NCI-H2196 (cell line): ENCODE results near the gene GNAQ.
"Not testable (repeated sequence)": the region's sequence is repeated elsewhere in the genome, so short reads cannot be mapped to it uniquely, and the experiment has no call there.

Experiments used
- DNase-seq: peaks from one replicate; lab custom pipeline; 2025; ENCODE audit not compliant: unreplicated experiment; lab: John Stamatoyannopoulos, UW

GNAQ gene

GRCh38 chr9:77748214-77748772 lies 283.3 kb downstream of the GNAQ start:
- no peak for DNase-seq

DNA sequence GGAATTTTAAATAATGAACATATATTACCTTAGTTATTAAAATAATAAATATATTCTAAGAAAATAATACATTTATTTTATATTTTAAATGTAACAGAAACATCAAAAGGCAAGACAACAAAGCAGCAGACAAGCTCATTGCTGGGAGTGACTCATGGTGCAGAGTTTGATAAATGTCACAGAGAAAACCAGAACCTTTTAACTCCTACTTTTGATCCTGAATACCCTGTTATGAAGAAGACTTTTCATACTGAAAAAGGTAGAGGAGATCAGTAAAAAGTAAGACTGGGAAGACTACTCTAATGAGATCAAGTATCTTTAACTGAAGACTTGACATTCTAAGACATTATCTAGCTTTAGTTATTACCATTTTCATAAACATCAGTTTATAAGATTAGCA lies 284.4 kb downstream of the GNAQ start:
- no peak for DNase-seq

DNA sequence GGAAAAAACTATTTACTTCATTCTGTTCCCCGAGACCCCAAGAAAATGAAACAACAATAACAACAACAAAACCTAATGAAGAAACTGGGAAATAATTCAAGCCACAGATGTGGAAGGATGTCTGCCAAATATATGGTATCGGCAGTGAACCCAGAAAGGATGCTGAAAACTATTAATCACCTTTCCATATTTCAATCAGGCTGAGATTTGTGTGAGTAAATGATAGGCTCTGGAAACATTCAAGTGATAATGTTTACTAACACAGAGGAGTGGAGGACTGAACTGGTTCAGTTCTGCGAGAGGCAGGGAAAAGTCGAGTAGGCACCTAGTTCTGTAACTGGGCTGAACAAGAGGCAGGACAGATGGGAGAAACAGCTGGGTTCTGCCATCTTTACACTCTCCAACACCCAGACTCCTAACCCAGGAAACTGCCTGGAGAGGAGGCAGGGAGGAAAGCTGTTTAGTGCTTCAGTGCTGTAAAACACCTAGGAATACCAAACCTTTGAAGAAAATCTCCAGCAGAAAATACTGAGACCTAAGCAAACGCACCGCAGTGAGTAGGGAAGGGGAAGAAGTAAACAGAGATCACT lies 286.7 kb downstream of the GNAQ start:
- DNase-seq, result no peak

DNA sequence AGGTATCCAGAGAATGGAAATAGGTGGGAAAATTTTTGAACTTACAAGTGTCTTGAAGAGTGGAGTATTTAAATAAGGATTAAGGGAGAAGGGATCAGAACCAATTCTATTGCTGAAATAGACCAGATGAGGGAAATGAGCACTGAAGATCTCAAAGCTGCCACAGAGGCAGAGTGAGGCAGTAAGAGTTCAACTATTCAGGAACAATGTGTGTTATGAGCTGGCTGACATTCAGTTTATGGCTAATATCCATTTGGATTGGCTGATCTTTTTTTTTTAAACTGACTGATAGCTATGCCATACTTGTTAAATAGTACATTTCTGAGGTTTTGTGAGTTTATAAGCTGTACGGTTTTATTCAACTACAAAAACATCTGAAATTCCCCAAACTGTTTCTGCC lies 288.2 kb downstream of the GNAQ start:
- no peak for DNase-seq

DNA sequence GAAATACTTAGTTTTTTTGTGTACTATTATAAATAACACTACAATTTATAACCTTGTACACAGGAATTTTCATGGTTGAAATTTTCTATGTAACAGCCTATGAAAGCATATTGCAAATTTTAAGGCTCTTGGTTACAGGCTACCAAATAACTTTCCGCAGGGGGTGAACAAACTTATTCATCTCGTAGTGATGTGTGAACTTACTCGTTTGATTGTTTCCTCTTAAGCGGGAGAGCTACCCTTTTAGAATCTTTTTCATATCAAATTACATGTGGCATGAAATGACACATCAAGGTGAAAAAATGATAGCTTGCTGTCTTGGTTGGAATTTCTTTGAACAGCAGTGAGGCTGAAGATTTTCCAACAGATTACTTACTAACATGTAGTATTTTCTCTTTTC lies 292.7 kb downstream of the GNAQ start:
- DNase-seq, result no peak

DNA sequence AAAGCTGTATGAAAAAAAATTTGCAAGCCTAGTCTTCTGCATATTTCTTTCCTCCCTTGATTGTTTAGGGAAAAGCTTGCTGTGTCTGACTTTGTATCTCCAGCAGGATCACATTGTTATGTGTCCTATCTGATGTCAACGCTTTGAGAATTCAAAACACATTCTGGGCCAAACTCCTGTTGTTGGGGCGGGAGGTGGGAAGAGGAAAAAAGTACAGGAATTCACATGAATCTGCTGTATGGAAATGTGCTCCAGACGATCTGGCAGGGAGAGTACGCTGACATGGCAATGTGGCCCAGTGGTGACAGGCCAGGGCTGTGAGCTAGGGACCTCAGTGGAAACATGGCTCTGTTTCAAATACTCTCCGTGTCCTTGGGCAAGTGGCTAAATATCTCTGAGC lies 296.1 kb downstream of the GNAQ start:
- DNase-seq, result no peak

DNA sequence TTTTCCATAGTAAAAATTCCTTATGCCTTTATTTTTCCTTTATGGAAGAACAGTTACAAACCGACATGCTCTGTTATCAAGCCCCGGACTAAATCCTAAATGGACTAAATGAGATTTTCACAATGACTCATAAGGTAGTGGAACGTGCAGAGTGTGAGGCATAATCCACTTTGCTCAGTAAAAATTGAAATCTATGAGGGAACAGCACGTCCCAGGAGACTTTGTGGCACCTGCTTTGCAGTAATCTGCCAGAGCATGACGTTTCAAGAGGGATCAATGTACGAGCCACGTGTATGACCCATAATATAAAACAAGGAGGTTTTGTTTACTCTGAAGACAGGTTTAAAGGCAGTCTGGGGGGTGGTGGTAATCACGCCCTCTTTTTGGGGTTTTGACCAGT lies 299.7 kb downstream of the GNAQ start:
- DNase-seq, result peak; percentile 78

GRCh38 chr9:77731008-77731698 lies 300.5 kb downstream of the GNAQ start:
- peak; percentile 30 for DNase-seq

DNA sequence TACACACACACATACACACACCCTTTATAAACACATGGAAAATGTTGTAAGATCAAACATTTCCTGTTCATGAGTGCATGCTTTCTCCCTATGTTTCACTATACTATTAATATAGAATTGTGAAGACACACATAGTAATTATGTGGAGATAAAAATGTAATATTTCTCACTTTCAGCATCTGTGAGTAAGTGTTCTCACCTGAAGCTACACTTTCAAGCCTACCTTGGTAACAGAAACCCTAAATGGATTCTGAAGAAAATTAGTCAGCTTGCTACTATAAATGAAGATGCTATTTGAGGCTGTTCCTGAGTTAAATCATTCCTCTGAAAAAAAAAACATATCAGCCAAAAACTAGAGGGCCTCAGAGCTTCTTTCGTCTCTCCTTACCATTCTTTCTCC lies 302.4 kb downstream of the GNAQ start:
- no peak for DNase-seq

DNA sequence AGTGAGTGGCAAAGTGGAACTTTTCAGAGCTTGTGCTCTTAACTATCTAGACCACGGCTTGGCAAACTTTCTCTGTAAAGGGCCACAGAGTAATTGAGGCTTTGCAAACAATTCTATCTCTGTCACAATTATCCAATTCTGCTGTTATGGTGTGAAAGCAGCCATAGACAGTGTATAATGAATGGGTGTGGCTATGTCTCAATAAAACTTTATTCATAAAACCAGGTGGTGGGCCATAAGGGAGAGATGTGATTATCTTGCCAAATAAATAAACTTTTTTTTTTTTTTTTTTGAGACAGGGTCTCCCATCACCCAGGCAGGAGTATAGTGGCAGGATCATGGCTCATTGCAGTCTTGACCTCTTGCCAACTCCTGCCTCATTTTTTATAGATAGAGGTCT lies 304.8 kb downstream of the GNAQ start:
- DNase-seq, result no peak

- no peak for DNase-seq
Measured at GRCh38 chr9:77726289-77726688, 305.3 kb downstream of the GNAQ start.

- DNase-seq, result no peak
Measured at GRCh38 chr9:77725820-77726219, 305.8 kb downstream of the GNAQ start.

DNA sequence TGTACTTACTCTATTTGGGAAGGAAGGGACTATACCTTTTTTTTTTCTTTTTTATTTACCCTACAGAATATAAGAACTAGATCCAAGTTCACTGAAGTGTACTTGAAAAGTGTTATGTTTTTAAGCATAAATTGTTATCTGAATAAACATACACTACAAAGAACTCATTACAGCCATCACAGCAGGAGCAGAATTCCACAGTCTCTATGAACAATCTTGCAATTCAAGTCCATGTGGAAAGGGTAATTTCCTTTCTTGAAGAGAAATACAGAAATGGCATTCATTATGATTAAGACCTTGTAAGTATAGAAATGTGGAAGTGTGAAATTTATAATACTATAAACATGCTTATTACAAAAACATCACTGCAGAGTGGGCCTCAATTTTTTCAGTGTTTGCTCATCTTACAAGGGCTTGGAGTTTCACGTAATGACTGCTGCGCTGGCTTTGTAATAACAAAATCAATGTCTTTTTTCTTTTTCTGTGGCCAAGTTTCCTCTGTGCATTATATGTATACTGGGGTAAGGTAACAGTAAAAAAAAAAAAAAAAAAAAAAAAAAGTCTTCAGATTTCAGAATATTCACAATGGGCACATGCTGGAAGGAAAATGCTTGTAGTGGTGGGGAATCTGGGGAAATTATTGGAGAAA lies 306.4 kb downstream of the GNAQ start:
- no peak for DNase-seq

GRCh38 chr9:77721156-77721555 lies 310.5 kb downstream of the GNAQ start:
- not testable (repeated sequence) for DNase-seq

DNA sequence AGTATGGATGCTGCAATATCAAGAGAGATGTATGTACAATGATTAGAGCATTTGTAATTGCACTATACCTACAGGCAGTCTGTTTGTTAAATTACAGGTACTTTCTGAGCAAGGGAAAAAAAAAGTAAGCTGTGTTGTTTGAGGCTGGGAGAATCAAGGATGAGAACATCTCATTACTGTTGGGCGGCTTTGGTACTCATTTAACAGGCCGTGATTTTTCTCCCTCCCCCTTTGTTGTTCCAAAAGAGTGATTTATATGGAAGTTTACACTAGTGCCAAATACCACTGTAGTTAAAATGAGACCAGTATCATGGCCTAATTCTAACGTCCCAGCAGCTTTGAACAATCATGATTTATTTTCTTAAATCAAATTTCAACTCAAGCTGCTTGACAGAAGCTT lies 312.3 kb downstream of the GNAQ start:
- DNase-seq, result no peak

GRCh38 chr9:77718298-77718640 lies 313.3 kb downstream of the GNAQ start:
- not testable (repeated sequence) for DNase-seq

GRCh38 chr9:77717608-77718297 lies 313.9 kb downstream of the GNAQ start:
- not testable (repeated sequence) for DNase-seq

DNA sequence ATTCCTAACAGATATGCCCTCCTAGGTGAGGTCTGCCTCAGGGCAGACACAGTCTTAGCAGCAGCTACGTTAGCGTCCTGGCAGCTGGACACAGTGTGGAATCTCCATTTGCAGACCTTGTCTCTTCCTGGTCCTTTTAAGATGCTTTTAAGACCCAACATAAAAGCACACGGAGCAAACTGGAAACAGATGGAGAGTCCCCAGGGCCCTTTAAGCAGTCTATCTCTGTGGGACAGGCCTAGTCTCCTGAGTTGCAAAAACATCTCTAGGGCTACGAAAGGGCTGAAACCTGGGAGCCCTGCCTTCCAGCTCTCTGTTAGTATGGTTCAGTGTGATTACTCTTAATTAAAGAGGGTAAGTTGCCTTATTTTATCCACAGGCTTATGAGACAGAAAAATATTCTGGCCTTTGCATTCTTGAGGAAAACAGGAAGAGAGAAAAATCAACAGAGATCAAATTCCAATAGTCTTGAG lies 317.5 kb downstream of the GNAQ start:
- DNase-seq, result no peak

GRCh38 chr9:77712533-77713130 lies 319.0 kb downstream of the GNAQ start:
- no peak for DNase-seq

DNA sequence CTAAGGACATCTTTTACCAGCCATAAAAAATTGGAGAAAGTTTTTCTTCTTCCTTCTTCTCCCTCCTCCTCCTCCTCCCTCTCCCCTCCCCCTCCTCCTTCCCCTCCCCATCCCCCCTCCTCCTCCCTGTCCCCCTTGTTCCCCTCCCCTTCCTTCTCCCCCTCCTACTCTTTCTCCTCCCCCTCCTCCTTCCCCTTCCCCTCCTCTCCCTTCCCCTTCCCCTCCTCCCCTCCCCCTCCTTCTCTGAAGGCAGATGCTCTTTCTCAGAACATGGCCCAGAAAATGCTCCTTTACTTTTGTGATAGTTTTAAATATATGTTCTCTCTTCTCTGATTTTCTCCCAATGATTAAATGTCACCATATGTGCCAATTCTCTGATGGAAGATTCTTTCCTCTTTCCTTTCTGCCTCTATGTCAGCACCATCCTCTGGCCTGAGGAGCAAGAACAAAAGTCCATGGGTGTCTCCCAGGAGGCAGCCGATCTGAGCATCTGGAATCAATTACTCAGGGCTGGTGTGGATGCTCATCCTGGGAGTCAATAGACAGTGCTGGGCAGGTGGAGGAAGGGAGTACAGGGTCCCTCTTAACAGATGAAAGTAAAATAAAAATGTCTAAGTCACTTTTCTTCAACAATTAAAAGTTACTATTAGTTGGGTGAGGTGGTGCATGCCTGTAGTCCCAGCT lies 320.5 kb downstream of the GNAQ start:
- no peak for DNase-seq

DNA sequence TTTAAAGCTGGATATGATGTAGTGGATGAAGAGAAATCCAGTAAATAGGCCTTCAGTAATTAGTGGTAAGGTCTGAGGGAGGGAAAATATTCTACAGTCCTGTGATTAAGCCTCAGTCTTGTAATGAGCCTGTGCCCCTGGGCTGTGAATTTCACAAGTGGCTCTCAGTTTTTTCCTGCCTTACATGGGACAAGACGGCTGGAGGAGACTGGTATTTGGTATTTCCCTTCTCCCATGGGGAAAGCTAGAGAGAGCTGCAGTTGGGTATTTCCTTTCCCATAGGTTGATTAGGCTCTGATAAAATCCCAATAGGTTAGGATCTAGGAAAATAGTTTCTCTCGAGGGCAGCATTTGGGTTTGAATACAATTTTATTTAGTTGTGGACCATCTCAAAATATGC lies 321.3 kb downstream of the GNAQ start:
- DNase-seq, result no peak
